ENCODE data around the gene SPNS2.
A peak's percentile ranks its signal among the peaks of the same experiment; 100 is the strongest.

The SPNS2 gene

DNA sequence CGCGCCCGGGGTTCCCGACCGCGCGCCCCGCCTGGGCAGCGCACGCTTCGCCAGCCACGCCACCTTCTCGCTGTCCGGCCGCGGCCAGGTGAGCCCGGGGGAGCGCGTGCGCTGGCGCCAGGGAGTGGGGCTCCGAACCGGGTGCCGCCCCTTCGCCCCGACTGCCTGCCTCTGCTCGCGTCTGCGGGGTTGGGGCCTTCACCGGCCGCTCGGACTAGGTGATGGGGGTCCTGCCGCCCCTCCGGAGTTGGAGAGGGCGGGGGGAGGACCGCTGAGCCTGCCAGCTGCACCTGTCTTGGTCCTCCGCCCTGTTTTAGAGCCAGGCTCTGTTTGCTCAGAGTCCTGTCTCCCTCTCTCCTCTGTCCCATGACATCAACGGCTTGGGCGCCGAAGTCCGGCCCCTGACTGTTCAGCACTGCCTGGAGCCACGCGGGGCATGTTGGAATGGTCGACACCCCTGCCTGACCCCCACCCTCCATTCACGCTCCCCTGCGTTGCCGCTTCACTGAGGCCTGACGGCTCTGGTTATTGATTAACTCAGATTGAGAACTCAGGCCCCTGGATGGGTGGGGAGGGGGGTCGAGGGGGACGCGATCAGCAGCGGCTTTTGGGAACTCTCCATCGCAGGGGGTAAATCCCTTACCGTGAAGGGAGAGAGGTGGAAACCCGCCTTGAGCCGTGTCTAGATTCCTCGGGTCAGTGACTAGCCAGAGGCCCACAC is 86.4 kb downstream of the SPNS2 start:
- no peak overlapping the region for H3K4me3 ChIP-seq (ENCODE audit: low read length)
- no peak overlapping the region for H2AK5ac ChIP-seq (ENCODE audit: low read length)

DNA sequence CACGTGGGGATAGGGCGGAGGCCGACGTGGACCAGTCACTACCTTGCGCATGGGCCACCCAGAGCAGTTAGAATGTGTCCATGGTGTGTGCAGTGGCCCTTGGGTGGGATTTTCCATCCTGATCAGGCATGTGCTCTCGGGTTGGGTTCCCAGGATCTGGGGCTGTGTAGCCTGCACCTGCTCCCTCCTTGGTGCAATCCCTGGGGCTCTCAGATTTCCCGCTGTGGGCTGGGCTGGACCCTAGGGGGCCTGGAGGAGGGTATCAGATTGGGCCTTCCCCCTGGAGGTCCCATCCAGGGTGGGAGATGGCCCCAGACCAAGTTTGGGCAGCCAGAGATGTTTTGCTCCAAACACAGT is 86.9 kb downstream of the SPNS2 start:
- no peak overlapping the region for H3K9ac ChIP-seq (ENCODE audit: low read length)
- no peak for DNase-seq
- no peak overlapping the region for H4K8ac ChIP-seq (ENCODE audit: low read depth, low read length)
- H3K4me3 ChIP-seq (ENCODE audit: low read length) = no peak overlapping the region
- H3K27me3 ChIP-seq (ENCODE audit: insufficient read depth, low read length, poor library complexity) = peaks cover 15% of the 10 kb centered on the region
- no peak overlapping the region for H3K27ac ChIP-seq (ENCODE audit: low read depth, low read length)
- H3K4ac ChIP-seq (ENCODE audit: low read depth, low read length) = no peak overlapping the region
- H2AK5ac ChIP-seq (ENCODE audit: low read length) = no peak overlapping the region
- no peaks in the 10 kb centered on the region for H3K79me1 ChIP-seq (ENCODE audit: low read length)
- no peak overlapping the region for H2BK120ac ChIP-seq (ENCODE audit: low read depth, low read length)
- no peaks in the 10 kb centered on the region for H3K79me2 ChIP-seq (ENCODE audit: control insufficient read depth, insufficient read depth, low read length)
- H3K23ac ChIP-seq (ENCODE audit: low read length) = no peak overlapping the region
- no peak overlapping the region for H2BK15ac ChIP-seq (replicated peaks; ENCODE audit: low read depth)
- no peaks in the 10 kb centered on the region for H3K36me3 ChIP-seq (ENCODE audit: control insufficient read depth, insufficient read depth, low read length)
- H3K56ac ChIP-seq (ENCODE audit: low read length) = no peak overlapping the region
- no peak overlapping the region for H3K4me2 ChIP-seq (ENCODE audit: low read length)
- no peak overlapping the region for H4K5ac ChIP-seq (ENCODE audit: low read length)
- H2BK5ac ChIP-seq (ENCODE audit: low read length) = no peak overlapping the region
- no peaks in the 10 kb centered on the region for H3K4me1 ChIP-seq (ENCODE audit: control insufficient read depth, low read depth, low read length)
- H3K18ac ChIP-seq (ENCODE audit: low read length) = no peak overlapping the region
- WGBS (ENCODE audit: extremely low coverage, insufficient coverage, low lambda C conversion rate) = no CpG with 5 or more reads among the region's 7 CpGs

More for the DNA sequence above, 86.4 kb downstream of the SPNS2 start:
- Histone ChIP-seq H4K5ac (ENCODE audit: low read length) (no peak overlapping the region), H3K36me3 (ENCODE audit: control insufficient read depth, insufficient read depth, low read length) (no peaks in the 10 kb centered on the region), H3K18ac (ENCODE audit: low read length) (no peak overlapping the region), H3K4me2 (ENCODE audit: low read length) (peak overlapping the region; percentile 51), H3K4me1 (ENCODE audit: control insufficient read depth, low read depth, low read length) (no peaks in the 10 kb centered on the region), H3K27ac (ENCODE audit: low read depth, low read length) (no peak overlapping the region), H4K8ac (ENCODE audit: low read depth, low read length) (no peak overlapping the region), H3K9ac (ENCODE audit: low read length) (no peak overlapping the region), H3K27me3 (ENCODE audit: insufficient read depth, low read length, poor library complexity) (peaks cover 15% of the 10 kb centered on the region), H3K56ac (ENCODE audit: low read length) (peak overlapping the region; percentile 42), H3K79me2 (ENCODE audit: control insufficient read depth, insufficient read depth, low read length) (no peaks in the 10 kb centered on the region), H2BK5ac (ENCODE audit: low read length) (no peak overlapping the region), H2BK120ac (ENCODE audit: low read depth, low read length) (no peak overlapping the region), H3K4ac (ENCODE audit: low read depth, low read length) (no peak overlapping the region), H2BK15ac (replicated peaks; ENCODE audit: low read depth) (no peak overlapping the region), H3K23ac (ENCODE audit: low read length) (no peak overlapping the region), H3K79me1 (ENCODE audit: low read length) (no peaks in the 10 kb centered on the region)
- DNase-seq = no peak
- WGBS (ENCODE audit: extremely low coverage, insufficient coverage, low lambda C conversion rate) = no CpG with 5 or more reads among the region's 57 CpGs

DNA sequence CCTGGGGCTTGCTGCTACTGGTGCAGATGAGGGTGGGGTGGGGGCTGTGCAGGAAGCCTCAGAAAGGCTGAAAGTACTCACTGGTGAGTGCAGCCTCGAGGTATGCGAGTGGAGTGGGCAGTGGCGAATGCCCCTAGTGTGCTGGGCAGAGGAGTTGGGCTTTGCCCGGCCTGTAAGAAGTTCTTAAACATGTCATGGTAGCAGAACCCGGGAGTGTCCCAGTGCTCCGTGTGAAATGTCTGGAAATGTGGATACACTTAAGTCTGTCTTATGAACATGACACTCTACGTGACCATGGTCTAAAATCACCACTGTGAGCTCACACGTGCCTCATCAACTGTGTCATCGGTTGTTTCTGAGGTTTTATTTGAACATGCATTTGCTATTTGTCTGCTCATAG is 87.4 kb downstream of the SPNS2 start:
- Histone ChIP-seq H3K4ac (ENCODE audit: low read depth, low read length) (no peak overlapping the region), H3K4me1 (ENCODE audit: control insufficient read depth, low read depth, low read length) (no peaks in the 10 kb centered on the region), H3K79me2 (ENCODE audit: control insufficient read depth, insufficient read depth, low read length) (no peaks in the 10 kb centered on the region), H4K8ac (ENCODE audit: low read depth, low read length) (no peak overlapping the region), H2BK120ac (ENCODE audit: low read depth, low read length) (no peak overlapping the region), H3K27me3 (ENCODE audit: insufficient read depth, low read length, poor library complexity) (peaks cover 15% of the 10 kb centered on the region), H2BK5ac (ENCODE audit: low read length) (no peak overlapping the region), H3K79me1 (ENCODE audit: low read length) (no peaks in the 10 kb centered on the region), H2BK15ac (replicated peaks; ENCODE audit: low read depth) (no peak overlapping the region), H3K4me3 (ENCODE audit: low read length) (no peak overlapping the region), H3K27ac (ENCODE audit: low read depth, low read length) (no peak overlapping the region), H2AK5ac (ENCODE audit: low read length) (no peak overlapping the region), H3K36me3 (ENCODE audit: control insufficient read depth, insufficient read depth, low read length) (no peaks in the 10 kb centered on the region), H4K5ac (ENCODE audit: low read length) (no peak overlapping the region), H3K23ac (ENCODE audit: low read length) (no peak overlapping the region), H3K18ac (ENCODE audit: low read length) (no peak overlapping the region), H3K56ac (ENCODE audit: low read length) (no peak overlapping the region), H3K9ac (ENCODE audit: low read length) (no peak overlapping the region), H3K4me2 (ENCODE audit: low read length) (no peak overlapping the region)
- WGBS (ENCODE audit: extremely low coverage, insufficient coverage, low lambda C conversion rate) = no CpG with 5 or more reads among the region's 9 CpGs
- DNase-seq = no peak

DNA sequence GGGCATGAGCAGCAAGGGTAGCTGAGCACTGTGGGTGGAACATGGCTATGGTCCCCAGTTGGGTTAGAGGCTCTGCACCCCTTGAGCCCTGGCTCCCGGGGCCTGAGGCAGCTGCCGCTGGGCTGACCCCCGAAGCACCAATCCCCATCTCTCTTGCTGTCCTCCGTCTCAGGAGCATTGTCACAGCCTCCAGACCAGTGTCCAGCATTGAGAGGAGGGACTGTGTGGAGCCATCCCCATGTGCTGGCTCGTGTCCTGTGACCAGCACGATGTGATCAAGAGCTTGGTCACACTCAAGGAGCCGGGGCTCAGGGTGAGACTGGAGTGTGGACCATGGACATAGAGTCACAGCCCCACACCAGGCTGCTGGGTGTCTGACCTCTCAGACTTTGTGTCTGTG is 88.5 kb downstream of the SPNS2 start:
- H3K4me3 ChIP-seq (ENCODE audit: low read length) = no peak overlapping the region
- H3K79me2 ChIP-seq (ENCODE audit: control insufficient read depth, insufficient read depth, low read length) = no peaks in the 10 kb centered on the region
- H2BK5ac ChIP-seq (ENCODE audit: low read length) = no peak overlapping the region
- H3K23ac ChIP-seq (ENCODE audit: low read length) = no peak overlapping the region
- H3K18ac ChIP-seq (ENCODE audit: low read length) = no peak overlapping the region
- H3K36me3 ChIP-seq (ENCODE audit: control insufficient read depth, insufficient read depth, low read length) = no peaks in the 10 kb centered on the region
- H3K4me2 ChIP-seq (ENCODE audit: low read length) = no peak overlapping the region
- H2BK15ac ChIP-seq (replicated peaks; ENCODE audit: low read depth) = no peak overlapping the region
- H2BK120ac ChIP-seq (ENCODE audit: low read depth, low read length) = no peak overlapping the region
- no peak overlapping the region for H3K4ac ChIP-seq (ENCODE audit: low read depth, low read length)
- no peak overlapping the region for H2AK5ac ChIP-seq (ENCODE audit: low read length)
- no peak overlapping the region for H4K8ac ChIP-seq (ENCODE audit: low read depth, low read length)
- WGBS (ENCODE audit: extremely low coverage, insufficient coverage, low lambda C conversion rate) = no CpG with 5 or more reads among the region's 7 CpGs
- H3K27me3 ChIP-seq (ENCODE audit: insufficient read depth, low read length, poor library complexity) = peaks cover 15% of the 10 kb centered on the region
- no peak overlapping the region for H3K9ac ChIP-seq (ENCODE audit: low read length)
- H3K56ac ChIP-seq (ENCODE audit: low read length) = no peak overlapping the region
- no peaks in the 10 kb centered on the region for H3K4me1 ChIP-seq (ENCODE audit: control insufficient read depth, low read depth, low read length)
- H3K27ac ChIP-seq (ENCODE audit: low read depth, low read length) = no peak overlapping the region
- H3K79me1 ChIP-seq (ENCODE audit: low read length) = no peaks in the 10 kb centered on the region
- no peak overlapping the region for H4K5ac ChIP-seq (ENCODE audit: low read length)
- DNase-seq = no peak

DNA sequence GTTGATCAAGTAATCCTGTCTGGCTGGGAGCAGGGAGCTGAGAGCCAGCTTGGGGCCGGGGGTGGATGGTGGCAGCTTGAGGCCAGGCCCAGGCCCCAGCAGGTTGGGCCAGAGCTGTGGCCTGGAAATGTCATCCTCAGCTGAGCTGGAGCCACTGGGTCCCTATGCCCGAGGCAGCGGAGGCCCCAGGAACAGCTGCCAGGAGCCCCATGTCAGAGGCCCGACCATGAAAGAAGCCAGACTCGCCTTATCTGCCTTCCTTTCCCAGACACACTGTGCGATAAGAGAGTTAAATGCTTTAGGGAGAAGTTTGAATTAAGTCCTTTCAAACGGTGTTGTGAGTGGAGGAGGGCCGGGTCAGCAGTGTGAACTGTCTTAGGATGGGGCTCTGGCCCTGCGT is 89.1 kb downstream of the SPNS2 start:
- peaks cover 15% of the 10 kb centered on the region for H3K27me3 ChIP-seq (ENCODE audit: insufficient read depth, low read length, poor library complexity)
- no peak overlapping the region for H2BK15ac ChIP-seq (replicated peaks; ENCODE audit: low read depth)
- no peak overlapping the region for H3K23ac ChIP-seq (ENCODE audit: low read length)
- no peak overlapping the region for H3K4ac ChIP-seq (ENCODE audit: low read depth, low read length)
- H2BK120ac ChIP-seq (ENCODE audit: low read depth, low read length) = no peak overlapping the region
- H3K79me2 ChIP-seq (ENCODE audit: control insufficient read depth, insufficient read depth, low read length) = no peaks in the 10 kb centered on the region
- H4K5ac ChIP-seq (ENCODE audit: low read length) = no peak overlapping the region
- no peak overlapping the region for H3K18ac ChIP-seq (ENCODE audit: low read length)
- no peak overlapping the region for H3K56ac ChIP-seq (ENCODE audit: low read length)
- DNase-seq = peak; percentile 54
- H4K8ac ChIP-seq (ENCODE audit: low read depth, low read length) = no peak overlapping the region
- no peak overlapping the region for H2AK5ac ChIP-seq (ENCODE audit: low read length)
- WGBS (ENCODE audit: extremely low coverage, insufficient coverage, low lambda C conversion rate) = no CpG with 5 or more reads among the region's 9 CpGs
- H3K4me1 ChIP-seq (ENCODE audit: control insufficient read depth, low read depth, low read length) = no peaks in the 10 kb centered on the region
- H3K79me1 ChIP-seq (ENCODE audit: low read length) = no peaks in the 10 kb centered on the region
- no peak overlapping the region for H3K4me3 ChIP-seq (ENCODE audit: low read length)
- H3K36me3 ChIP-seq (ENCODE audit: control insufficient read depth, insufficient read depth, low read length) = no peaks in the 10 kb centered on the region
- no peak overlapping the region for H2BK5ac ChIP-seq (ENCODE audit: low read length)
- no peak overlapping the region for H3K9ac ChIP-seq (ENCODE audit: low read length)
- no peak overlapping the region for H3K27ac ChIP-seq (ENCODE audit: low read depth, low read length)
- no peak overlapping the region for H3K4me2 ChIP-seq (ENCODE audit: low read length)

DNA sequence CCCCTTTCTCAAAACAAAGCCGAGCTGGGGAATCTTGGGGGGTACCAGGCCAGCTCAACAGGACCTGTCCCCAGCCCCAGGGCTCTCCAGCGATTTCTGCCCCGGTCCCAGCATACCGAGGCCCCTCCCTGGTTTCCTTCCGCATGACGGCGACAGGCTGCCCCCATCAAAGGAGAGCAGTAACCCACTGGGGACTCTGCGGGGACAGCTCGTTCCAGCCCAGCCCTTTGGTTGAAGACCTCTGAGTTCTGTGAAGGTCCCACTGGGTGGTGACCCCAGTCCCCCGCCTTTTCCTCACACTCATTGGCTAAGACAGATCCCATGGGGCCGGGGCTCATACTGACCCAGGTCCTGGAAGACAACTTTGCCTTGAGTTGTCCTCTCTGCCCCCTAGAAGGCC is 89.7 kb downstream of the SPNS2 start:
- H2AK5ac ChIP-seq (ENCODE audit: low read length) = no peak overlapping the region
- no peak for DNase-seq
- H3K36me3 ChIP-seq (ENCODE audit: control insufficient read depth, insufficient read depth, low read length) = no peaks in the 10 kb centered on the region
- H3K79me1 ChIP-seq (ENCODE audit: low read length) = no peaks in the 10 kb centered on the region
- no peak overlapping the region for H2BK5ac ChIP-seq (ENCODE audit: low read length)
- H3K18ac ChIP-seq (ENCODE audit: low read length) = no peak overlapping the region
- H3K4ac ChIP-seq (ENCODE audit: low read depth, low read length) = no peak overlapping the region
- H3K4me1 ChIP-seq (ENCODE audit: control insufficient read depth, low read depth, low read length) = no peaks in the 10 kb centered on the region
- H4K5ac ChIP-seq (ENCODE audit: low read length) = no peak overlapping the region
- H3K79me2 ChIP-seq (ENCODE audit: control insufficient read depth, insufficient read depth, low read length) = no peaks in the 10 kb centered on the region
- H2BK15ac ChIP-seq (replicated peaks; ENCODE audit: low read depth) = no peak overlapping the region
- H3K23ac ChIP-seq (ENCODE audit: low read length) = no peak overlapping the region
- no peak overlapping the region for H3K4me2 ChIP-seq (ENCODE audit: low read length)
- H3K9ac ChIP-seq (ENCODE audit: low read length) = no peak overlapping the region
- peaks cover 12% of the 10 kb centered on the region for H3K27me3 ChIP-seq (ENCODE audit: insufficient read depth, low read length, poor library complexity)
- no peak overlapping the region for H2BK120ac ChIP-seq (ENCODE audit: low read depth, low read length)
- WGBS (ENCODE audit: extremely low coverage, insufficient coverage, low lambda C conversion rate) = no CpG with 5 or more reads among the region's 11 CpGs
- H4K8ac ChIP-seq (ENCODE audit: low read depth, low read length) = no peak overlapping the region
- H3K27ac ChIP-seq (ENCODE audit: low read depth, low read length) = no peak overlapping the region
- no peak overlapping the region for H3K4me3 ChIP-seq (ENCODE audit: low read length)
- H3K56ac ChIP-seq (ENCODE audit: low read length) = no peak overlapping the region

All from mesendoderm (in vitro differentiated cells).